HCT116 (cell line): ENCODE data around the gene TRIM56.

Experiments used
- ELF1 ChIP-seq: IDR thresholded peaks from 2 replicates; pipeline ENCODE4 v1.6.1; 2012; ENCODE audit warnings: low read depth, borderline replicate concordance
- EZH2 ChIP-seq: fragments of 200-600 bp; sonication (generic); IDR thresholded peaks from 2 replicates; pipeline ENCODE4 v1.6.1; 2017; ENCODE audit warnings: antibody characterized with exemption, mixed run types
- EZH2phosphoT487 ChIP-seq: fragments of 200-600 bp; IDR thresholded peaks from 2 replicates; pipeline ENCODE4 v1.6.1; 2018; ENCODE audit warnings: antibody characterized with exemption, borderline replicate concordance
- MAX ChIP-seq: IDR thresholded peaks from 2 replicates; pipeline ENCODE4 v1.6.1; 2012
- POLR2A ChIP-seq: IDR thresholded peaks from 2 replicates; pipeline ENCODE4 v1.7.0; 2011; ENCODE audit warnings: borderline replicate concordance; ENCODE audit not compliant: insufficient read depth, insufficient read length; ENCODE audit errors: extremely low read depth
- POLR2AphosphoS5 ChIP-seq: IDR thresholded peaks from 2 replicates; pipeline ENCODE4 v1.6.1; 2011; ENCODE audit warnings: mild to moderate bottlenecking, low read depth, low read length, moderate library complexity
- RAD21 ChIP-seq: IDR thresholded peaks from 2 replicates; pipeline ENCODE4 v1.6.1; 2012; ENCODE audit warnings: low read depth, mild to moderate bottlenecking
- SP1 ChIP-seq: IDR thresholded peaks from 2 replicates; pipeline ENCODE4 v1.6.1; 2012; ENCODE audit warnings: low read depth
- TCF7L2 ChIP-seq: IDR thresholded peaks from 2 replicates; pipeline ENCODE4 v1.7.0; 2011; ENCODE audit warnings: borderline replicate concordance, inconsistent platforms; ENCODE audit not compliant: insufficient read depth, insufficient read length; ENCODE audit errors: extremely low read depth
- YY1 ChIP-seq: IDR thresholded peaks from 2 replicates; pipeline ENCODE4 v1.6.1; 2011; ENCODE audit warnings: low read length, low read depth, moderate library complexity, mild to moderate bottlenecking; ENCODE audit not compliant: insufficient replicate concordance; ENCODE audit errors: extremely low read depth
- ZNF274 ChIP-seq: fragments of 200-500 bp; sonication (Bioruptor generic); IDR thresholded peaks from 2 replicates; pipeline ENCODE4 v1.6.1; 2014; ENCODE audit warnings: mild to moderate bottlenecking, low read depth, low read length, inconsistent platforms
- TF ChIP-seq, protein P1 (sequence below), 3 experiments: fragments of 200-600 bp in 1 of 3; sonication (generic) in 1 of 3; IDR thresholded peaks in 2 of 3; conservative IDR thresholded peaks in 1 of 3; 2 replicates each; pipeline ENCODE4 v1.5.1; 2012 to 2017; ENCODE audit warnings: low read depth in 2 of 3, low read length in 2 of 3, antibody characterized with exemption in 1 of 3, borderline replicate concordance in 1 of 3, control low read depth in 1 of 3, mild to moderate bottlenecking in 1 of 3, mixed read lengths in 1 of 3, mixed run types in 1 of 3, moderate library complexity in 1 of 3; ENCODE audit not compliant: insufficient read depth in 1 of 3
- TF ChIP-seq, protein P2 (sequence below): IDR thresholded peaks from 2 replicates; pipeline ENCODE4 v1.6.1; 2012
- TF ChIP-seq, protein P3 (sequence below): IDR thresholded peaks from 2 replicates; pipeline ENCODE4 v1.6.1; 2011; ENCODE audit warnings: mild to moderate bottlenecking, low read length, moderate library complexity; ENCODE audit not compliant: insufficient replicate concordance; ENCODE audit errors: extremely low read depth

- TF ChIP-seq, protein P1, sequence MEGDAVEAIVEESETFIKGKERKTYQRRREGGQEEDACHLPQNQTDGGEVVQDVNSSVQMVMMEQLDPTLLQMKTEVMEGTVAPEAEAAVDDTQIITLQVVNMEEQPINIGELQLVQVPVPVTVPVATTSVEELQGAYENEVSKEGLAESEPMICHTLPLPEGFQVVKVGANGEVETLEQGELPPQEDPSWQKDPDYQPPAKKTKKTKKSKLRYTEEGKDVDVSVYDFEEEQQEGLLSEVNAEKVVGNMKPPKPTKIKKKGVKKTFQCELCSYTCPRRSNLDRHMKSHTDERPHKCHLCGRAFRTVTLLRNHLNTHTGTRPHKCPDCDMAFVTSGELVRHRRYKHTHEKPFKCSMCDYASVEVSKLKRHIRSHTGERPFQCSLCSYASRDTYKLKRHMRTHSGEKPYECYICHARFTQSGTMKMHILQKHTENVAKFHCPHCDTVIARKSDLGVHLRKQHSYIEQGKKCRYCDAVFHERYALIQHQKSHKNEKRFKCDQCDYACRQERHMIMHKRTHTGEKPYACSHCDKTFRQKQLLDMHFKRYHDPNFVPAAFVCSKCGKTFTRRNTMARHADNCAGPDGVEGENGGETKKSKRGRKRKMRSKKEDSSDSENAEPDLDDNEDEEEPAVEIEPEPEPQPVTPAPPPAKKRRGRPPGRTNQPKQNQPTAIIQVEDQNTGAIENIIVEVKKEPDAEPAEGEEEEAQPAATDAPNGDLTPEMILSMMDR (IDR thresholded peaks at IDR 0.05 in 2 of 3, conservative IDR thresholded peaks at IDR 0.05 in 1 of 3; ENCODE audit: borderline replicate concordance in 1 of 3, insufficient read depth in 1 of 3, low read depth in 2 of 3, low read length in 2 of 3), result no peak
- TF ChIP-seq MAX (no peak), EZH2 (no peak), POLR2A (no peak), ZNF274 (no peak), YY1 (no peak), EZH2phosphoT487 (no peak), SP1 (no peak), RAD21 (no peak), TCF7L2 (no peak), ELF1 (no peak), POLR2AphosphoS5 (no peak)
- TF ChIP-seq, protein P2, sequence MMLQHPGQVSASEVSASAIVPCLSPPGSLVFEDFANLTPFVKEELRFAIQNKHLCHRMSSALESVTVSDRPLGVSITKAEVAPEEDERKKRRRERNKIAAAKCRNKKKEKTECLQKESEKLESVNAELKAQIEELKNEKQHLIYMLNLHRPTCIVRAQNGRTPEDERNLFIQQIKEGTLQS, result no peak
- TF ChIP-seq, protein P3, sequence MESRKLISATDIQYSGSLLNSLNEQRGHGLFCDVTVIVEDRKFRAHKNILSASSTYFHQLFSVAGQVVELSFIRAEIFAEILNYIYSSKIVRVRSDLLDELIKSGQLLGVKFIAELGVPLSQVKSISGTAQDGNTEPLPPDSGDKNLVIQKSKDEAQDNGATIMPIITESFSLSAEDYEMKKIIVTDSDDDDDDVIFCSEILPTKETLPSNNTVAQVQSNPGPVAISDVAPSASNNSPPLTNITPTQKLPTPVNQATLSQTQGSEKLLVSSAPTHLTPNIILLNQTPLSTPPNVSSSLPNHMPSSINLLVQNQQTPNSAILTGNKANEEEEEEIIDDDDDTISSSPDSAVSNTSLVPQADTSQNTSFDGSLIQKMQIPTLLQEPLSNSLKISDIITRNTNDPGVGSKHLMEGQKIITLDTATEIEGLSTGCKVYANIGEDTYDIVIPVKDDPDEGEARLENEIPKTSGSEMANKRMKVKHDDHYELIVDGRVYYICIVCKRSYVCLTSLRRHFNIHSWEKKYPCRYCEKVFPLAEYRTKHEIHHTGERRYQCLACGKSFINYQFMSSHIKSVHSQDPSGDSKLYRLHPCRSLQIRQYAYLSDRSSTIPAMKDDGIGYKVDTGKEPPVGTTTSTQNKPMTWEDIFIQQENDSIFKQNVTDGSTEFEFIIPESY, result no peak
Measured at GRCh38 chr7:101059620-101059942, 25.7 kb upstream of the TRIM56 start.
